C4-2B (cell line): ENCODE data around the gene LPXN.
A peak's percentile ranks its signal among the peaks of the same experiment; 100 is the strongest.

Experiments used
- CTCF ChIP-seq: fragments of 450-650 bp; conservative IDR thresholded peaks from 2 replicates; pipeline ENCODE4 v1.5.1; 2017; ENCODE audit warnings: mild to moderate bottlenecking
- ZFX ChIP-seq: fragments of 450-650 bp; IDR thresholded peaks from 2 replicates; pipeline ENCODE4 v1.6.1; 2017

- TF ChIP-seq CTCF (no peak), ZFX (peak; percentile 43; the same call in 1 of the 2 replicates)
Observed at GRCh38 chr11:58577555-58578135, 2.0 kb upstream of the LPXN start.
